ENCODE measurements around the gene JAZF1. TPM values are rescaled to one million over a fixed set of nuclear protein-coding genes. Genes with fewer than 3 reads are reported as not detected.

JAZF1 gene
- total RNA-seq, 1 donor from 2014 or later: 29.4 TPM

- H3K27ac ChIP-seq (replicated peaks): no peak overlapping the region
These were observed 266.2 kb downstream of the JAZF1 start for GRCh38 chr7:27914409-27914808.

GRCh38 chr7:27912751-27913150, 267.8 kb downstream of the JAZF1 start:
- TF ChIP-seq CTCF (IDR thresholded peaks at IDR 0.05; ENCODE audit: borderline replicate concordance): no peak
- peaks cover 6% of the 10 kb centered on the region for H3K36me3 ChIP-seq
- intact Hi-C loops (cut with micrococcal nuclease): no loop called here
- H3K4me3 ChIP-seq: no peak overlapping the region
- peaks cover 23% of the 10 kb centered on the region for H3K4me1 ChIP-seq
- H3K27me3 ChIP-seq (ENCODE audit: low read depth): no peaks in the 10 kb centered on the region
- DNase-seq: no peak
- H3K27ac ChIP-seq (replicated peaks): no peak overlapping the region
- H3K9me3 ChIP-seq (replicated peaks): peaks cover 7% of the 10 kb centered on the region

More at GRCh38 chr7:27914409-27914808, 266.2 kb downstream of the JAZF1 start:
- H3K4me1 ChIP-seq: peaks cover 29% of the 10 kb centered on the region
- no peak for TF ChIP-seq CTCF (IDR thresholded peaks at IDR 0.05; ENCODE audit: borderline replicate concordance)
- DNase-seq: no peak
- no peaks in the 10 kb centered on the region for H3K27me3 ChIP-seq (ENCODE audit: low read depth)
- peaks cover 7% of the 10 kb centered on the region for H3K9me3 ChIP-seq (replicated peaks)
- intact Hi-C loops (cut with micrococcal nuclease): no loop called here
- no peak overlapping the region for H3K4me3 ChIP-seq
- H3K36me3 ChIP-seq: peaks cover 6% of the 10 kb centered on the region

- Histone ChIP-seq H3K27ac (replicated peaks) (no peak overlapping the region), H3K27me3 (ENCODE audit: low read depth) (no peaks in the 10 kb centered on the region), H3K4me1 (peaks cover 19% of the 10 kb centered on the region), H3K36me3 (peaks cover 5% of the 10 kb centered on the region), H3K9me3 (replicated peaks) (peaks cover 7% of the 10 kb centered on the region), H3K4me3 (no peak overlapping the region)
- TF ChIP-seq CTCF (IDR thresholded peaks at IDR 0.05; ENCODE audit: borderline replicate concordance): no peak
- intact Hi-C loops (cut with micrococcal nuclease): no loop called here
- DNase-seq: no peak
These were observed 268.7 kb downstream of the JAZF1 start for GRCh38 chr7:27911920-27912319.

- Histone ChIP-seq H3K4me1 (peaks cover 19% of the 10 kb centered on the region), H3K27me3 (ENCODE audit: low read depth) (no peaks in the 10 kb centered on the region), H3K27ac (replicated peaks) (no peak overlapping the region), H3K36me3 (no peaks in the 10 kb centered on the region), H3K4me3 (no peak overlapping the region), H3K9me3 (replicated peaks) (no peaks in the 10 kb centered on the region)
- intact Hi-C loops (cut with micrococcal nuclease): no loop called here
- DNase-seq: no peak
- no peak for TF ChIP-seq CTCF (IDR thresholded peaks at IDR 0.05; ENCODE audit: borderline replicate concordance)
These were observed 270.3 kb downstream of the JAZF1 start for GRCh38 chr7:27910326-27910725.

- no peak overlapping the region for H3K4me3 ChIP-seq
- H3K4me1 ChIP-seq: peaks cover 5% of the 10 kb centered on the region
- H3K27me3 ChIP-seq (ENCODE audit: low read depth): no peaks in the 10 kb centered on the region
- no peaks in the 10 kb centered on the region for H3K9me3 ChIP-seq (replicated peaks)
- intact Hi-C loops (cut with micrococcal nuclease): no loop called here
- no peaks in the 10 kb centered on the region for H3K36me3 ChIP-seq
- no peak overlapping the region for H3K27ac ChIP-seq (replicated peaks)
- TF ChIP-seq CTCF (IDR thresholded peaks at IDR 0.05; ENCODE audit: borderline replicate concordance): no peak
- DNase-seq: no peak
These were observed 271.9 kb downstream of the JAZF1 start for GRCh38 chr7:27908534-27909165.

All from left ventricle myocardium inferior (tissue), 1 donor.